SIG-M5 treated with dmso at 0.1 percent for 504 hours (cell line): ENCODE results near the gene TRAP1.
"Not testable (repeated sequence)": the region's sequence is repeated elsewhere in the genome, so short reads cannot be mapped to it uniquely, and the experiment has no call there.

ENCODE experiments used
- DNase-seq: peaks from one replicate; lab custom pipeline; 2025; ENCODE audit not compliant: unreplicated experiment; lab: John Stamatoyannopoulos, UW

The TRAP1 gene

GRCh38 chr16:3674513-3675295 lies 42.6 kb downstream of the TRAP1 start:
- DNase-seq = no peak

- DNase-seq = no peak
Observed at GRCh38 chr16:3673676-3674377, 43.5 kb downstream of the TRAP1 start.

GRCh38 chr16:3673201-3673600 lies 44.1 kb downstream of the TRAP1 start:
- no peak for DNase-seq

GRCh38 chr16:3672571-3673041 lies 44.7 kb downstream of the TRAP1 start:
- DNase-seq = no peak

- no peak for DNase-seq
Observed at GRCh38 chr16:3671424-3671823, 45.9 kb downstream of the TRAP1 start.

GRCh38 chr16:3670711-3671110 lies 46.6 kb downstream of the TRAP1 start:
- no peak for DNase-seq

GRCh38 chr16:3669082-3669481 lies 48.2 kb downstream of the TRAP1 start:
- no peak for DNase-seq

GRCh38 chr16:3668626-3669025 lies 48.7 kb downstream of the TRAP1 start:
- no peak for DNase-seq

- DNase-seq = no peak
Observed at GRCh38 chr16:3665508-3665907, 51.8 kb downstream of the TRAP1 start.

- no peak for DNase-seq
Observed at GRCh38 chr16:3664187-3664896, 53.0 kb downstream of the TRAP1 start.

- DNase-seq = no peak
Observed at GRCh38 chr16:3662601-3663000, 54.7 kb downstream of the TRAP1 start.

GRCh38 chr16:3661922-3662321 lies 55.4 kb downstream of the TRAP1 start:
- DNase-seq = no peak

- no peak for DNase-seq
Observed at GRCh38 chr16:3661311-3661710, 56.0 kb downstream of the TRAP1 start.

- DNase-seq = no peak
Observed at GRCh38 chr16:3659251-3659650, 58.1 kb downstream of the TRAP1 start.

- DNase-seq = no peak
Observed at GRCh38 chr16:3656491-3657468, 60.5 kb downstream of the TRAP1 start.

GRCh38 chr16:3656160-3656490 lies 61.2 kb downstream of the TRAP1 start:
- not testable (repeated sequence) for DNase-seq

GRCh38 chr16:3655396-3656159 lies 61.7 kb downstream of the TRAP1 start:
- no peak for DNase-seq

GRCh38 chr16:3655030-3655395 lies 62.3 kb downstream of the TRAP1 start:
- DNase-seq = no peak

- DNase-seq = peak; percentile 45
Observed at GRCh38 chr16:3654249-3654991, 62.9 kb downstream of the TRAP1 start, which contains the start of gene DNASE1. DNASE1 (plus strand) TSS chr16:3654691; CDS start chr16:3655374, 683 bp downstream.
